HEK293 (cell line): ENCODE results near the gene ABRACL.
A peak's percentile ranks its signal among the peaks of the same experiment; 100 is the strongest.

Source experiments
- CTCF ChIA-PET: fragments of 350-600 bp; formaldehyde crosslinking; extraction: SDS; loops from one replicate; lab custom pipeline; 2021; ENCODE audit warnings: antibody characterized with exemption; lab: Yijun Ruan, JAX
- POLR2A ChIA-PET: fragments of 300-600 bp; formaldehyde crosslinking; extraction: SDS; loops from one replicate; lab custom pipeline; 2020; ENCODE audit warnings: antibody characterized with exemption, inconsistent platforms; lab: Yijun Ruan, JAX
- H3K27ac ChIP-seq: fragments of 200-500 bp; sonication (Bioruptor generic); 2 replicates; pipeline ENCODE4 v1.5.1; 2014; ENCODE audit warnings: low read depth, low read length, control low read depth, inconsistent platforms; ENCODE audit errors: extremely low read depth
- H3K36me3 ChIP-seq, 2 experiments: fragments of 200-500 bp in 1 of 2; sonication (Bioruptor generic) in 1 of 2; 1 replicate in 1 of 2; 2 replicates in 1 of 2; pipeline ENCODE4 v1.5.1; 2014 to 2017; ENCODE audit warnings: inconsistent platforms in 2 of 2, low read length in 2 of 2; ENCODE audit not compliant: control insufficient read depth in 2 of 2, insufficient read depth in 1 of 2
- H3K4me1 ChIP-seq: fragments of 200-500 bp; sonication (Bioruptor generic); 2 replicates; pipeline ENCODE4 v1.5.1; 2014; ENCODE audit warnings: mild to moderate bottlenecking, low read length, inconsistent platforms; ENCODE audit not compliant: control insufficient read depth, insufficient read depth
- H3K4me3 ChIP-seq: 2 replicates; pipeline ENCODE4 v1.5.1; 2011; ENCODE audit warnings: low read depth, mild to moderate bottlenecking, control low read depth, low read length, moderate library complexity
- H3K9me3 ChIP-seq: fragments of 200-500 bp; sonication (Bioruptor generic); 2 replicates; pipeline ENCODE4 v1.5.1; 2014; ENCODE audit warnings: low read depth, low read length, inconsistent platforms; ENCODE audit not compliant: control insufficient read depth, insufficient read depth
- BCL11A ChIP-seq: fragments of 450-650 bp; formaldehyde crosslinking; IDR thresholded peaks from 2 replicates; pipeline ENCODE4 v1.5.1; 2016; ENCODE audit warnings: low read depth, missing biosample characterization, missing genetic modification characterization
- EGR2 ChIP-seq: fragments of 450-650 bp; formaldehyde crosslinking; IDR thresholded peaks from 2 replicates; pipeline ENCODE4 v1.5.1; 2016; ENCODE audit warnings: low read depth, missing biosample characterization, missing genetic modification characterization
- HOXC10 ChIP-seq: sonication (generic); formaldehyde crosslinking; IDR thresholded peaks from 2 replicates; pipeline ENCODE4 v1.8.1; 2023; ENCODE audit warnings: mild to moderate bottlenecking, missing genetic modification reagents
- PBX3 ChIP-seq: sonication (generic); formaldehyde crosslinking; IDR thresholded peaks from 2 replicates; pipeline ENCODE4 v1.8.1; 2022; ENCODE audit warnings: mild to moderate bottlenecking, moderate library complexity, missing genetic modification reagents
- REST ChIP-seq: fragments of 450-650 bp; formaldehyde crosslinking; IDR thresholded peaks from 2 replicates; pipeline ENCODE4 v1.5.1; 2016; ENCODE audit warnings: missing biosample characterization, missing genetic modification characterization
- SP7 ChIP-seq: fragments of 450-650 bp; formaldehyde crosslinking; IDR thresholded peaks from 2 replicates; pipeline ENCODE4 v1.5.1; 2016; ENCODE audit warnings: missing biosample characterization, missing genetic modification characterization
- YY1 ChIP-seq: fragments of 450-650 bp; formaldehyde crosslinking; IDR thresholded peaks from 2 replicates; pipeline ENCODE4 v1.5.1; 2018; ENCODE audit warnings: missing biosample characterization, missing genetic modification characterization
- ZBTB10 ChIP-seq: fragments of 450-650 bp; formaldehyde crosslinking; IDR thresholded peaks from 2 replicates; pipeline ENCODE4 v1.5.1; 2016; ENCODE audit warnings: missing biosample characterization, missing genetic modification characterization
- ZBTB17 ChIP-seq: fragments of 450-650 bp; formaldehyde crosslinking; IDR thresholded peaks from 2 replicates; pipeline ENCODE4 v1.5.1; 2016; ENCODE audit warnings: missing biosample characterization, missing genetic modification characterization
- ZBTB8A ChIP-seq: fragments of 450-650 bp; formaldehyde crosslinking; IDR thresholded peaks from 2 replicates; pipeline ENCODE4 v1.5.1; 2016; ENCODE audit warnings: missing biosample characterization, missing genetic modification characterization
- ZFHX2 ChIP-seq: fragments of 450-650 bp; formaldehyde crosslinking; conservative IDR thresholded peaks from 2 replicates; pipeline ENCODE4 v1.5.1; 2016; ENCODE audit warnings: missing biosample characterization, missing genetic modification characterization
- ZFP69B ChIP-seq: fragments of 450-650 bp; formaldehyde crosslinking; IDR thresholded peaks from 2 replicates; pipeline ENCODE4 v1.5.1; 2016; ENCODE audit warnings: missing biosample characterization, missing genetic modification characterization
- ZNF10 ChIP-seq: fragments of 450-650 bp; formaldehyde crosslinking; IDR thresholded peaks from 2 replicates; pipeline ENCODE4 v1.5.1; 2017; ENCODE audit warnings: missing biosample characterization, missing genetic modification characterization
- ZNF155 ChIP-seq: fragments of 450-650 bp; formaldehyde crosslinking; IDR thresholded peaks from 2 replicates; pipeline ENCODE4 v1.5.1; 2016; ENCODE audit warnings: missing biosample characterization, missing genetic modification characterization
- ZNF248 ChIP-seq: fragments of 450-650 bp; formaldehyde crosslinking; IDR thresholded peaks from 2 replicates; pipeline ENCODE4 v1.5.1; 2017; ENCODE audit warnings: missing biosample characterization, missing genetic modification characterization
- ZNF354C ChIP-seq: fragments of 450-650 bp; formaldehyde crosslinking; IDR thresholded peaks from 2 replicates; pipeline ENCODE4 v1.5.1; 2016; ENCODE audit warnings: missing biosample characterization, missing genetic modification characterization, low read depth, borderline replicate concordance
- ZNF362 ChIP-seq: fragments of 450-650 bp; formaldehyde crosslinking; IDR thresholded peaks from 2 replicates; pipeline ENCODE4 v1.5.1; 2016; ENCODE audit warnings: missing biosample characterization, missing genetic modification characterization
- ZNF394 ChIP-seq: fragments of 450-650 bp; formaldehyde crosslinking; IDR thresholded peaks from 2 replicates; pipeline ENCODE4 v1.5.1; 2016; ENCODE audit warnings: missing biosample characterization, missing genetic modification characterization, mild to moderate bottlenecking, moderate library complexity, borderline replicate concordance
- ZNF416 ChIP-seq: fragments of 450-650 bp; formaldehyde crosslinking; IDR thresholded peaks from 2 replicates; pipeline ENCODE4 v1.5.1; 2016; ENCODE audit warnings: missing biosample characterization, missing genetic modification characterization
- ZNF488 ChIP-seq: fragments of 450-650 bp; formaldehyde crosslinking; IDR thresholded peaks from 2 replicates; pipeline ENCODE4 v1.5.1; 2016; ENCODE audit warnings: missing biosample characterization, missing genetic modification characterization
- ZNF501 ChIP-seq: fragments of 450-650 bp; formaldehyde crosslinking; IDR thresholded peaks from 2 replicates; pipeline ENCODE4 v1.5.1; 2016; ENCODE audit warnings: missing biosample characterization, missing genetic modification characterization
- ZNF521 ChIP-seq: fragments of 450-650 bp; formaldehyde crosslinking; IDR thresholded peaks from 2 replicates; pipeline ENCODE4 v1.5.1; 2017; ENCODE audit warnings: missing biosample characterization, mild to moderate bottlenecking, missing genetic modification characterization
- ZNF558 ChIP-seq: fragments of 450-650 bp; formaldehyde crosslinking; IDR thresholded peaks from 2 replicates; pipeline ENCODE4 v1.5.1; 2016; ENCODE audit warnings: missing biosample characterization, missing genetic modification characterization
- ZNF624 ChIP-seq: fragments of 450-650 bp; formaldehyde crosslinking; IDR thresholded peaks from 2 replicates; pipeline ENCODE4 v1.5.1; 2017; ENCODE audit warnings: missing biosample characterization, missing genetic modification characterization
- ZNF692 ChIP-seq: fragments of 450-650 bp; formaldehyde crosslinking; IDR thresholded peaks from 2 replicates; pipeline ENCODE4 v1.5.1; 2016; ENCODE audit warnings: missing biosample characterization, missing genetic modification characterization
- ZNF701 ChIP-seq: fragments of 450-650 bp; formaldehyde crosslinking; IDR thresholded peaks from 2 replicates; pipeline ENCODE4 v1.5.1; 2016; ENCODE audit warnings: missing biosample characterization, missing genetic modification characterization

ABRACL gene

GRCh38 chr6:139028658-139029469 is at the start of gene ABRACL (continued):
- TF ChIP-seq ZNF248 (tag by site-specific recombination), result no peak
- peak; percentile 36; the same call in 1 of the 2 replicates for TF ChIP-seq ZNF501 (tag by site-specific recombination)
- no peak for TF ChIP-seq ZNF624 (tag by site-specific recombination)
- no peak for TF ChIP-seq ZNF416
- no peak; the same call in 1 of the 2 replicates for TF ChIP-seq REST (tag by site-specific recombination)
- TF ChIP-seq ZBTB8A, result peak; percentile 85
- TF ChIP-seq PBX3 (CRISPR knock-in tag), result peak; percentile 54
- no peak for TF ChIP-seq ZNF10
- TF ChIP-seq ZNF362 (tag by site-specific recombination), result no peak
- no peak for TF ChIP-seq ZNF521 (tag by site-specific recombination)
- TF ChIP-seq ZNF692, result peak; percentile 71
- TF ChIP-seq ZBTB10 (tag by site-specific recombination), result peak; percentile 72
- TF ChIP-seq ZNF701 (tag by site-specific recombination), result no peak
- TF ChIP-seq HOXC10, result no peak
- TF ChIP-seq ZNF488, result no peak

GRCh38 chr6:138979365-138979764 is 49.2 kb upstream of the ABRACL start:
- Histone ChIP-seq H3K9me3 (no peaks in the 10 kb centered on the region), H3K36me3 (no peaks in the 10 kb centered on the region), H3K27ac (no peak overlapping the region), H3K4me1 (peaks cover 25% of the 10 kb centered on the region), H3K4me3 (no peak overlapping the region)
- ChIA-PET POLR2A (interaction anchor here (0.6 to 0.7 kb wide), 2 partner anchors 11 to 25 kb away, joined by 3 to 7 read pairs; no protein-coding TSS in a partner anchor), CTCF (interaction anchor here (0.7 kb wide), 1 partner anchor 8 kb away, joined by 4 read pairs; no protein-coding TSS in a partner anchor)
- no peak for TF ChIP-seq ZNF155 (tag by site-specific recombination)
- no peak for TF ChIP-seq ZFP69B
- peak; percentile 60; the same call in 1 of the 2 replicates for TF ChIP-seq EGR2 (tag by site-specific recombination)
- TF ChIP-seq ZFHX2, result peak; percentile 57
- no peak for TF ChIP-seq YY1 (tag by site-specific recombination)
- peak; percentile 57; the same call in 1 of the 2 replicates for TF ChIP-seq ZBTB17
- no peak for TF ChIP-seq ZNF354C (tag by site-specific recombination)
- TF ChIP-seq BCL11A, result no peak
- no peak for TF ChIP-seq ZNF558 (tag by site-specific recombination)
- TF ChIP-seq SP7 (tag by site-specific recombination), result peak; percentile 27; the same call in 1 of the 2 replicates
- no peak for TF ChIP-seq ZNF394 (tag by site-specific recombination)
